ENCODE measurements around the gene RFK.
"Not testable (repeated sequence)": the region's sequence is repeated elsewhere in the genome, so short reads cannot be mapped to it uniquely, and the experiment has no call there.

Gene RFK

GRCh38 chr9:76370396-76371023 is 23.7 kb downstream of the RFK start:
- no peak for DNase-seq (ENCODE audit: low read depth)

- no peak for DNase-seq (ENCODE audit: low read depth)
Measured at GRCh38 chr9:76369583-76369982, 24.6 kb downstream of the RFK start.

GRCh38 chr9:76366275-76366674 is 28.0 kb downstream of the RFK start:
- no peak for DNase-seq (ENCODE audit: low read depth)

- DNase-seq (ENCODE audit: low read depth), result no peak
Measured at GRCh38 chr9:76365028-76365427, 29.2 kb downstream of the RFK start.

GRCh38 chr9:76363032-76363395 is 31.2 kb downstream of the RFK start:
- DNase-seq (ENCODE audit: low read depth), result no peak

- DNase-seq (ENCODE audit: low read depth), result not testable (repeated sequence)
Measured at GRCh38 chr9:76362332-76363031, 31.7 kb downstream of the RFK start.

GRCh38 chr9:76359766-76360165 is 34.5 kb downstream of the RFK start:
- no peak for DNase-seq (ENCODE audit: low read depth)

GRCh38 chr9:76359365-76359764 is 34.9 kb downstream of the RFK start:
- DNase-seq (ENCODE audit: low read depth), result no peak

- DNase-seq (ENCODE audit: low read depth), result no peak
Measured at GRCh38 chr9:76358628-76359280, 35.5 kb downstream of the RFK start.

GRCh38 chr9:76357555-76357954 is 36.7 kb downstream of the RFK start:
- no peak for DNase-seq (ENCODE audit: low read depth)

GRCh38 chr9:76355886-76356285 is 38.3 kb downstream of the RFK start:
- DNase-seq (ENCODE audit: low read depth), result no peak

- DNase-seq (ENCODE audit: low read depth), result no peak
Measured at GRCh38 chr9:76354221-76354620, 40.0 kb downstream of the RFK start.

GRCh38 chr9:76353280-76353679 is 40.9 kb downstream of the RFK start:
- DNase-seq (ENCODE audit: low read depth), result no peak

GRCh38 chr9:76352026-76352620 is 42.1 kb downstream of the RFK start:
- DNase-seq (ENCODE audit: low read depth), result no peak

GRCh38 chr9:76351006-76351405 is 43.2 kb downstream of the RFK start:
- DNase-seq (ENCODE audit: low read depth), result no peak

GRCh38 chr9:76349865-76350264 is 44.4 kb downstream of the RFK start:
- DNase-seq (ENCODE audit: low read depth), result no peak

- no peak for DNase-seq (ENCODE audit: low read depth)
Measured at GRCh38 chr9:76342858-76343257, 51.4 kb downstream of the RFK start.

- no peak for DNase-seq (ENCODE audit: low read depth)
Measured at GRCh38 chr9:76342201-76342600, 52.0 kb downstream of the RFK start.

GRCh38 chr9:76341616-76342015 is 52.6 kb downstream of the RFK start:
- DNase-seq (ENCODE audit: low read depth), result no peak

- no peak for DNase-seq (ENCODE audit: low read depth)
Measured at GRCh38 chr9:76338418-76338817, 55.8 kb downstream of the RFK start.

- DNase-seq (ENCODE audit: low read depth), result no peak
Measured at GRCh38 chr9:76336027-76336426, 58.2 kb downstream of the RFK start.
